ENCODE measurements around the gene DHRS7B.

GRCh38 chr17:21167303-21167702 is 40.5 kb downstream of the DHRS7B start:
- TF ChIP-seq CTCF (IDR thresholded peaks at IDR 0.05; ENCODE audit: low read depth, low read length) (no peak), MYC (IDR thresholded peaks at IDR 0.05; ENCODE audit: low read depth, low read length) (no peak), POLR2A (IDR thresholded peaks at IDR 0.05; ENCODE audit: extremely low read depth, insufficient read length) (no peak), MAX (IDR thresholded peaks at IDR 0.05; ENCODE audit: low read depth, low read length) (no peak)
